Measurements from ENCODE around the gene ARHGEF37. TPM values are rescaled to one million over a fixed set of nuclear protein-coding genes. Genes with fewer than 3 reads are reported as not detected.

ARHGEF37 gene
- total and polyA plus RNA-seq, 2 of the 8 experiments (the other 6 are each of a cell fraction or from before 2014, with no cell fraction given), result 0.21 to 0.48 TPM

DNA sequence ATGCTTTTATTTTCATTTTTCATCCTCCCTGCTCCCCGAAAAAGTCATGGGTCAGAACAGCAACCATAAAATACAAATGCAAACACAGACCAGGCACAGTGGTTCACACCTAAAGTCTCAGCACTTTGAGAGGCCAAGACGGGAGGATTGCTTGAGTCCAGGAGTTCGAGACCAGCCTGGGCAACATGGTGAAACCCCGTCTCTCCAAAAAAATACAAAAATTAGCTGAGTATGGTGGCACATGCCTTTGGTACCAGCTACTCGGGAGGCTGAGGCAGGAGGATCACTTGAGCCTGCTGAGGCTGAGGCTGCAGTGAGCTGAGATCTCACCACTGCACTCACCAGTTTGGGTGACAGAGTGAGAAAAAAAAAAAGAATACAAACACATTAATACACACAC, 60.3 kb downstream of the ARHGEF37 start:
- no peak for DNase-seq (ENCODE audit: low read depth in 1 of 2, low spot score in 2 of 2)
- Histone ChIP-seq H3K9ac (replicated peaks in 1 of 4; ENCODE audit: extremely low read depth in 1 of 4, low read depth in 3 of 4, low read length in 3 of 4) (no peak overlapping the region), H3K4me2 (ENCODE audit: insufficient read depth in 1 of 2, low read depth in 2 of 2, low read length in 2 of 2) (no peak overlapping the region), H2AK5ac (ENCODE audit: low read depth, low read length) (no peak overlapping the region), H4K8ac (ENCODE audit: extremely low read depth, insufficient read depth, low read length) (no peak overlapping the region), H2BK120ac (replicated peaks; ENCODE audit: low read depth, low read length) (no peak overlapping the region), H3K18ac (ENCODE audit: extremely low read depth, low read length) (no peak overlapping the region), H3K79me1 (ENCODE audit: low read depth, low read length) (no peaks in the 10 kb centered on the region), H3K23me2 (ENCODE audit: low read depth, low read length) (no peaks in the 10 kb centered on the region; the same call in 1 of the 2 replicates), H4K20me1 (replicated peaks in 1 of 2; ENCODE audit: control insufficient read depth in 1 of 2, insufficient read depth in 2 of 2, low read length in 2 of 2) (no peaks in the 10 kb centered on the region), H3K4me3 (ENCODE audit: extremely low read depth in 1 of 4, insufficient read depth in 2 of 4, low read depth in 3 of 4, low read length in 4 of 4) (no peak overlapping the region), H3K14ac (ENCODE audit: insufficient read length) (no peak overlapping the region), H3K36me3 (ENCODE audit: control insufficient read depth in 2 of 4, insufficient read depth in 4 of 4, low read length in 3 of 4) (no peaks in the 10 kb centered on the region), H3K27me3 (replicated peaks in 1 of 4; ENCODE audit: control insufficient read depth in 3 of 4, extremely low read depth in 1 of 4, insufficient read depth in 3 of 4, low read length in 3 of 4) (no peaks in the 10 kb centered on the region; a peak in 1 of 7 replicates), H2BK5ac (ENCODE audit: low read depth, low read length) (no peak overlapping the region), H2BK12ac (ENCODE audit: low read depth, low read length) (no peak overlapping the region), H3K4ac (replicated peaks; ENCODE audit: insufficient read length, low read depth, low read length) (no peak overlapping the region), H2BK15ac (ENCODE audit: low read length) (no peak overlapping the region), H3K23ac (ENCODE audit: insufficient read length) (no peak overlapping the region), H3K4me1 (replicated peaks in 1 of 4; ENCODE audit: control insufficient read depth in 3 of 4, insufficient read depth in 4 of 4, low read length in 3 of 4) (no peaks in the 10 kb centered on the region), H3K56ac (replicated peaks; ENCODE audit: insufficient read length, low read depth, low read length) (no peak overlapping the region), H2BK20ac (ENCODE audit: low read length) (no peak overlapping the region), H3K79me2 (ENCODE audit: control insufficient read depth in 1 of 2, insufficient read depth in 2 of 2, low read length in 2 of 2) (no peaks in the 10 kb centered on the region), H2AFZ (ENCODE audit: low read length) (no peak overlapping the region), H3K9me3 (ENCODE audit: insufficient read depth in 2 of 2, low read depth in 1 of 2, low read length in 1 of 2) (no peaks in the 10 kb centered on the region), H4K5ac (ENCODE audit: insufficient read length, low read depth, low read length) (no peak overlapping the region), H4K91ac (replicated peaks; ENCODE audit: insufficient read length, low read length) (no peak overlapping the region), H3K27ac (ENCODE audit: low read depth, low read length) (no peak overlapping the region)
- ChIA-PET POLR2A (ENCODE audit: partially characterized antibody) (no interaction called here), CTCF (ENCODE audit: partially characterized antibody) (interaction anchor here (0.6 to 19.9 kb wide), 7 partner anchors 15 to 1447 kb away, joined by 3 to 470 read pairs (median 6); no protein-coding TSS in a partner anchor)
- WGBS, 2 experiments (ENCODE audit: extremely low coverage in 1 of 2, insufficient coverage in 1 of 2, insufficient read length in 1 of 2, insufficient replicate concordance in 2 of 2, low coverage in 1 of 2, low lambda C conversion rate in 2 of 2, missing lambda C conversion rate in 1 of 2), result 84% methylated on average over 5 of the region's 5 CpGs; no CpG with 5 or more reads in 1 of the 2 experiments
- TF ChIP-seq RFX5 (IDR thresholded peaks at IDR 0.05; ENCODE audit: borderline replicate concordance, low read depth, low read length) (no peak), CTBP2 (IDR thresholded peaks at IDR 0.05; ENCODE audit: borderline replicate concordance, insufficient read depth, insufficient read length, low read length) (no peak), RXRA (IDR thresholded peaks at IDR 0.05; ENCODE audit: insufficient read depth, low read depth, low read length) (no peak)
- FAIRE-seq, result no peak
